HepG2 (cell line): ENCODE measurements around the gene ROMO1. TPM values are rescaled to one million over a fixed set of nuclear protein-coding genes. Genes with fewer than 3 reads are reported as not detected.

Experiments used
- ADNP ChIP-seq: sonication (generic); formaldehyde crosslinking; IDR thresholded peaks from 2 replicates; pipeline ENCODE4 v1.4.0; 2020; ENCODE audit warnings: missing genetic modification reagents
- AHR ChIP-seq: IDR thresholded peaks from 2 replicates; pipeline ENCODE4 v1.6.1; 2018; ENCODE audit warnings: missing genetic modification reagents, missing compliant biosample characterization
- BCL6 ChIP-seq: IDR thresholded peaks from 2 replicates; pipeline ENCODE4 v1.6.1; 2016; ENCODE audit warnings: missing genetic modification reagents, missing compliant biosample characterization
- IRX3 ChIP-seq: sonication (generic); formaldehyde crosslinking; IDR thresholded peaks from 2 replicates; pipeline ENCODE4 v1.8.1; 2023; ENCODE audit warnings: mild to moderate bottlenecking, low read depth, missing genetic modification reagents, borderline replicate concordance
- KLF16 ChIP-seq, 2 experiments: sonication (generic) in 1 of 2; formaldehyde crosslinking in 1 of 2; IDR thresholded peaks; 2 replicates each; pipeline versions ENCODE4 v1.6.1 to v1.8.0; 2016 to 2023; ENCODE audit warnings: missing genetic modification reagents in 2 of 2, missing compliant biosample characterization in 1 of 2
- MBNL3 ChIP-seq: fragments of 250-450 bp; sonication (Bioruptor Pico); conservative IDR thresholded peaks from 2 replicates; pipeline ENCODE4 v1.8.0; 2022; ENCODE audit warnings: mild to moderate bottlenecking, inconsistent platforms
- SP4 ChIP-seq: sonication (generic); formaldehyde crosslinking; IDR thresholded peaks from 2 replicates; pipeline ENCODE4 v1.8.1; 2023; ENCODE audit warnings: mild to moderate bottlenecking, missing genetic modification reagents
- ZFP62 ChIP-seq: sonication (generic); formaldehyde crosslinking; IDR thresholded peaks from 2 replicates; pipeline ENCODE4 v1.4.0; 2020; ENCODE audit warnings: missing genetic modification reagents
- ZNF101 ChIP-seq: sonication (generic); formaldehyde crosslinking; IDR thresholded peaks from 2 replicates; pipeline ENCODE4 v1.4.0; 2020; ENCODE audit warnings: mild to moderate bottlenecking, low read depth, missing genetic modification reagents, borderline replicate concordance
- ZNF136 ChIP-seq: sonication (generic); formaldehyde crosslinking; IDR thresholded peaks from 2 replicates; pipeline ENCODE4 v1.8.1; 2022; ENCODE audit warnings: low read depth, mild to moderate bottlenecking, moderate library complexity, missing genetic modification reagents
- ZNF543 ChIP-seq: sonication (generic); formaldehyde crosslinking; IDR thresholded peaks from 2 replicates; pipeline ENCODE4 v1.4.0; 2020; ENCODE audit warnings: mild to moderate bottlenecking, missing genetic modification reagents
- polyA plus RNA-seq, 8 experiments: library from polyadenylated mRNA; depleted of rRNA in 3 of 8; stranded (reverse) in 7 of 8; unstranded in 1 of 8; fragments of >200 nt; fragmentation: Illumina TruSeq in 4 of 8; extraction: Trizol in 4 of 8; gene quantifications; 2 replicates each; pipeline versions ENCODE4 v1.2.1 to v1.2.3, GENCODE V29; 2011 to 2016; ENCODE audit warnings: low read depth in 4 of 8, missing spikeins in 1 of 8, mixed read lengths in 1 of 8; ENCODE audit not compliant: insufficient read depth in 1 of 8
- total RNA-seq, 5 experiments: library from RNA; depleted of rRNA; stranded (reverse); fragments of >200 nt; fragmentation: Illumina TruSeq; extraction: Trizol; gene quantifications; 2 replicates each; pipeline ENCODE4 v1.2.3, GENCODE V29; 2016; ENCODE audit warnings: low read depth in 1 of 5
- TF ChIP-seq, protein P1 (sequence below), 2 experiments: fragments of 450-650 bp in 1 of 2; sonication (generic) in 1 of 2; formaldehyde crosslinking in 1 of 2; IDR thresholded peaks; 2 replicates each; pipeline versions ENCODE4 v1.6.1 to v1.8.0; 2016 to 2022; ENCODE audit warnings: antibody characterized with exemption in 1 of 2, mild to moderate bottlenecking in 1 of 2, missing genetic modification reagents in 1 of 2
- TF ChIP-seq, protein P2 (sequence below): sonication (generic); formaldehyde crosslinking; IDR thresholded peaks from 2 replicates; pipeline ENCODE4 v1.4.0; 2020; ENCODE audit warnings: missing genetic modification reagents
- TF ChIP-seq, protein P3 (sequence below): sonication (generic); formaldehyde crosslinking; IDR thresholded peaks from 2 replicates; pipeline ENCODE4 v1.4.0; 2020; ENCODE audit warnings: mild to moderate bottlenecking, low read depth, missing genetic modification reagents

The ROMO1 gene
- total and polyA plus RNA-seq, 2 of the 13 experiments (the other 11 are each of a cell fraction or from before 2014, with no cell fraction given): 636 to 755 TPM

DNA sequence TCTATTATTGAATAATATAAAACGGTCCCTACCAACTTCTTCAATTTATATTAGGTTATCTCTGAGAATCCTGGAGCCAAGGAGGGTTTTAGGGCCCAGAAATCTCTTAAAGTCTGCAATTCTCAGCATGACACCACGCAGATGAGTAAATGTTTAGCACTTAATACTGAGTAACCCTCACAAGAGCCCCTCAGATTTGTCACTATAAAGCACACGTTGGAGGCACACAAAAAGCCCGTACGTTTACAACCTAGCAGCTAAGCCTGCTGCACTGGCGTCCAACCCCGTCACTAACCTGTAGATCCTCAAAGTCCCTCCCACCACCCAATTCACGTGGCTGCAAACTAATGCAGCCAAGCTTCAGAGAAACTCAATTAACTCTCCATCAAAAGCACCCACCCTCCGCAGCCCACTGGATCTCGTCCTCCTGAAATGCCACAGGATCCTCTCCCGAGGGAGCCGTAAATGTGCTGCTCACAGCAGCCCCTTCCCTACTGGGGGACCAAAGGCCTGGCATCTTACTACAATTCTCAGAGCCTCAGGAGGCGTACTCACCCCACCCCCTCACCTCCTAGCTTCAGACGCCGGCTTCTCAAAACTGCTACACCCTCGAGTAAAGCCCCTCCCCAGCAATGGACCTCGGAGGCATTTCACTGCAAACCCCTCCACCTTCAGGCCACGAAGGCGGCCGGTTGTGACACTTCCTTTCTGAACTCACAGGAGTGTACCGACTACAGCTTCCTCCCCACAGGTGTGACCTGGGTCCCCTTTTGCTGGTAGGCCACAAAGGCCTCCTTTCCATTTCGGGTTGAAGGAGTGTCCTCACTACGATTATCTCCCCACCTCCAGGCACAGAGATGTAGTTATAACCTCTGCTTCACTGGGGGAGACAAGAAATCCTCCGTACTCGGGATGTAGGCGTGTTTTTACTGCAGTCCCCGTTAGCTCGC, 35.4 kb upstream of the ROMO1 start (continued):
- TF ChIP-seq, protein P1, sequence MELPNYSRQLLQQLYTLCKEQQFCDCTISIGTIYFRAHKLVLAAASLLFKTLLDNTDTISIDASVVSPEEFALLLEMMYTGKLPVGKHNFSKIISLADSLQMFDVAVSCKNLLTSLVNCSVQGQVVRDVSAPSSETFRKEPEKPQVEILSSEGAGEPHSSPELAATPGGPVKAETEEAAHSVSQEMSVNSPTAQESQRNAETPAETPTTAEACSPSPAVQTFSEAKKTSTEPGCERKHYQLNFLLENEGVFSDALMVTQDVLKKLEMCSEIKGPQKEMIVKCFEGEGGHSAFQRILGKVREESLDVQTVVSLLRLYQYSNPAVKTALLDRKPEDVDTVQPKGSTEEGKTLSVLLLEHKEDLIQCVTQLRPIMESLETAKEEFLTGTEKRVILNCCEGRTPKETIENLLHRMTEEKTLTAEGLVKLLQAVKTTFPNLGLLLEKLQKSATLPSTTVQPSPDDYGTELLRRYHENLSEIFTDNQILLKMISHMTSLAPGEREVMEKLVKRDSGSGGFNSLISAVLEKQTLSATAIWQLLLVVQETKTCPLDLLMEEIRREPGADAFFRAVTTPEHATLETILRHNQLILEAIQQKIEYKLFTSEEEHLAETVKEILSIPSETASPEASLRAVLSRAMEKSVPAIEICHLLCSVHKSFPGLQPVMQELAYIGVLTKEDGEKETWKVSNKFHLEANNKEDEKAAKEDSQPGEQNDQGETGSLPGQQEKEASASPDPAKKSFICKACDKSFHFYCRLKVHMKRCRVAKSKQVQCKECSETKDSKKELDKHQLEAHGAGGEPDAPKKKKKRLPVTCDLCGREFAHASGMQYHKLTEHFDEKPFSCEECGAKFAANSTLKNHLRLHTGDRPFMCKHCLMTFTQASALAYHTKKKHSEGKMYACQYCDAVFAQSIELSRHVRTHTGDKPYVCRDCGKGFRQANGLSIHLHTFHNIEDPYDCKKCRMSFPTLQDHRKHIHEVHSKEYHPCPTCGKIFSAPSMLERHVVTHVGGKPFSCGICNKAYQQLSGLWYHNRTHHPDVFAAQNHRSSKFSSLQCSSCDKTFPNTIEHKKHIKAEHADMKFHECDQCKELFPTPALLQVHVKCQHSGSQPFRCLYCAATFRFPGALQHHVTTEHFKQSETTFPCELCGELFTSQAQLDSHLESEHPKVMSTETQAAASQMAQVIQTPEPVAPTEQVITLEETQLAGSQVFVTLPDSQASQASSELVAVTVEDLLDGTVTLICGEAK (IDR thresholded peaks at IDR 0.05): no peak
- TF ChIP-seq, protein P1 (CRISPR knock-in tag; IDR thresholded peaks at IDR 0.05): no peak
- TF ChIP-seq, protein P2, sequence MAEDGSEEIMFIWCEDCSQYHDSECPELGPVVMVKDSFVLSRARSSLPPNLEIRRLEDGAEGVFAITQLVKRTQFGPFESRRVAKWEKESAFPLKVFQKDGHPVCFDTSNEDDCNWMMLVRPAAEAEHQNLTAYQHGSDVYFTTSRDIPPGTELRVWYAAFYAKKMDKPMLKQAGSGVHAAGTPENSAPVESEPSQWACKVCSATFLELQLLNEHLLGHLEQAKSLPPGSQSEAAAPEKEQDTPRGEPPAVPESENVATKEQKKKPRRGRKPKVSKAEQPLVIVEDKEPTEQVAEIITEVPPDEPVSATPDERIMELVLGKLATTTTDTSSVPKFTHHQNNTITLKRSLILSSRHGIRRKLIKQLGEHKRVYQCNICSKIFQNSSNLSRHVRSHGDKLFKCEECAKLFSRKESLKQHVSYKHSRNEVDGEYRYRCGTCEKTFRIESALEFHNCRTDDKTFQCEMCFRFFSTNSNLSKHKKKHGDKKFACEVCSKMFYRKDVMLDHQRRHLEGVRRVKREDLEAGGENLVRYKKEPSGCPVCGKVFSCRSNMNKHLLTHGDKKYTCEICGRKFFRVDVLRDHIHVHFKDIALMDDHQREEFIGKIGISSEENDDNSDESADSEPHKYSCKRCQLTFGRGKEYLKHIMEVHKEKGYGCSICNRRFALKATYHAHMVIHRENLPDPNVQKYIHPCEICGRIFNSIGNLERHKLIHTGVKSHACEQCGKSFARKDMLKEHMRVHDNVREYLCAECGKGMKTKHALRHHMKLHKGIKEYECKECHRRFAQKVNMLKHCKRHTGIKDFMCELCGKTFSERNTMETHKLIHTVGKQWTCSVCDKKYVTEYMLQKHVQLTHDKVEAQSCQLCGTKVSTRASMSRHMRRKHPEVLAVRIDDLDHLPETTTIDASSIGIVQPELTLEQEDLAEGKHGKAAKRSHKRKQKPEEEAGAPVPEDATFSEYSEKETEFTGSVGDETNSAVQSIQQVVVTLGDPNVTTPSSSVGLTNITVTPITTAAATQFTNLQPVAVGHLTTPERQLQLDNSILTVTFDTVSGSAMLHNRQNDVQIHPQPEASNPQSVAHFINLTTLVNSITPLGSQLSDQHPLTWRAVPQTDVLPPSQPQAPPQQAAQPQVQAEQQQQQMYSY (CRISPR knock-in tag): no peak
- TF ChIP-seq MBNL3 (CRISPR knock-in tag) (no peak), KLF16 (CRISPR knock-in tag; IDR thresholded peaks at IDR 0.05) (no peak; a peak in 1 of 4 replicates), ZNF136 (no peak), IRX3 (CRISPR knock-in tag) (no peak; the same call in 1 of the 2 replicates), ADNP (no peak), SP4 (CRISPR knock-in tag) (no peak), ZFP62 (CRISPR knock-in tag) (no peak), ZNF101 (no peak), ZNF543 (CRISPR knock-in tag) (no peak), AHR (CRISPR knock-in tag) (0 out of 2 replicates have a peak, but pooled peaks have one; percentile 43), BCL6 (CRISPR knock-in tag) (no peak)
- TF ChIP-seq, protein P3, sequence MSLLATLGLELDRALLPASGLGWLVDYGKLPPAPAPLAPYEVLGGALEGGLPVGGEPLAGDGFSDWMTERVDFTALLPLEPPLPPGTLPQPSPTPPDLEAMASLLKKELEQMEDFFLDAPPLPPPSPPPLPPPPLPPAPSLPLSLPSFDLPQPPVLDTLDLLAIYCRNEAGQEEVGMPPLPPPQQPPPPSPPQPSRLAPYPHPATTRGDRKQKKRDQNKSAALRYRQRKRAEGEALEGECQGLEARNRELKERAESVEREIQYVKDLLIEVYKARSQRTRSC (CRISPR knock-in tag): no peak; the same call in 1 of the 2 replicates
